Measurements from ENCODE around the gene PKP3. TPM values are rescaled to one million over a fixed set of nuclear protein-coding genes. Genes with fewer than 3 reads are reported as not detected.

PKP3 gene
- total RNA-seq, 1 donor, result 5.6 TPM

GRCh38 chr11:415640-416041, 21.6 kb downstream of the PKP3 start:
- H3K4me3 ChIP-seq (ENCODE audit: low read depth, low read length), result no peak overlapping the region
- no peak for TF ChIP-seq CTCF (IDR thresholded peaks at IDR 0.05; ENCODE audit: insufficient read depth, low read length)
- no peak for DNase-seq (ENCODE audit: low read depth)

- no peak for DNase-seq (ENCODE audit: low read depth)
- TF ChIP-seq CTCF (IDR thresholded peaks at IDR 0.05; ENCODE audit: insufficient read depth, low read length), result no peak
- H3K4me3 ChIP-seq (ENCODE audit: low read depth, low read length), result peak overlapping the region; percentile 40
Measured at GRCh38 chr11:416051-416756, 22.2 kb downstream of the PKP3 start.

GRCh38 chr11:416757-417621, 23.0 kb downstream of the PKP3 start:
- H3K4me3 ChIP-seq (ENCODE audit: low read depth, low read length), result peak overlapping the region; percentile 48
- no peak for TF ChIP-seq CTCF (IDR thresholded peaks at IDR 0.05; ENCODE audit: insufficient read depth, low read length)
- DNase-seq (ENCODE audit: low read depth), result no peak

GRCh38 chr11:417652-418342, 23.8 kb downstream of the PKP3 start:
- TF ChIP-seq CTCF (IDR thresholded peaks at IDR 0.05; ENCODE audit: insufficient read depth, low read length), result no peak
- H3K4me3 ChIP-seq (ENCODE audit: low read depth, low read length), result no peak overlapping the region
- no peak for DNase-seq (ENCODE audit: low read depth)

GRCh38 chr11:418343-419247, 24.6 kb downstream of the PKP3 start:
- DNase-seq (ENCODE audit: low read depth), result no peak
- H3K4me3 ChIP-seq (ENCODE audit: low read depth, low read length), result no peak overlapping the region
- TF ChIP-seq CTCF (IDR thresholded peaks at IDR 0.05; ENCODE audit: insufficient read depth, low read length), result no peak
